Upper lobe of right lung (tissue), 1 donor: Measurements from ENCODE around the gene PPP6C. TPM values are rescaled to one million over a fixed set of nuclear protein-coding genes. Genes with fewer than 3 reads are reported as not detected.
A peak's percentile ranks its signal among the peaks of the same experiment; 100 is the strongest.
"Not testable (repeated sequence)": the region's sequence is repeated elsewhere in the genome, so short reads cannot be mapped to it uniquely, and the experiment has no call there.

Source experiments
- ATAC-seq: fragments of 200-7000 bp; cut with Tn5 transposase; one replicate; pipeline ENCODE4 v1.9.1; 2020; ENCODE audit warnings: mild to moderate bottlenecking, moderate library complexity
- DNase-seq: peaks from one replicate; pipeline ENCODE4 v3.0.0-alpha.2; 2020
- H3K27ac ChIP-seq: fragments of 200-600 bp; one replicate; pipeline ENCODE4 v1.8.0; 2022
- H3K27me3 ChIP-seq: fragments of 200-600 bp; one replicate; pipeline ENCODE4 v1.8.0; 2022; ENCODE audit warnings: mild to moderate bottlenecking
- H3K36me3 ChIP-seq: fragments of 200-600 bp; one replicate; pipeline ENCODE4 v1.8.0; 2022
- H3K4me1 ChIP-seq: fragments of 200-600 bp; one replicate; pipeline ENCODE4 v1.8.0; 2022
- H3K4me3 ChIP-seq: fragments of 200-600 bp; one replicate; pipeline ENCODE4 v1.8.0; 2022; ENCODE audit warnings: mild to moderate bottlenecking
- H3K9me3 ChIP-seq: fragments of 200-600 bp; one replicate; pipeline ENCODE4 v1.8.0; 2022
- intact Hi-C: fragments of 100-400 bp; cut with DNase I; formaldehyde crosslinking; loops from one replicate; pipeline ENCODE4 v1.11.0; 2022
- total RNA-seq: library from RNA; stranded (reverse); fragmentation: NEBNext Ultra II Directional; extraction: Animal tissue kit (Norgen Biotek cat#: 25700); gene quantifications from one replicate; pipeline ENCODE4 v1.2.1, GENCODE V29; 2021
- TF ChIP-seq, protein P1 (sequence below): fragments of 200-600 bp; IDR thresholded peaks from one replicate; pipeline ENCODE4 v1.8.0; 2022; ENCODE audit warnings: antibody characterized with exemption
- donor health status: DM: no; HTN: yes; CAD: no; lungs with severe emphysema.

Gene PPP6C
- total RNA-seq, 1 donor from 2014 or later: 42.2 TPM

DNA sequence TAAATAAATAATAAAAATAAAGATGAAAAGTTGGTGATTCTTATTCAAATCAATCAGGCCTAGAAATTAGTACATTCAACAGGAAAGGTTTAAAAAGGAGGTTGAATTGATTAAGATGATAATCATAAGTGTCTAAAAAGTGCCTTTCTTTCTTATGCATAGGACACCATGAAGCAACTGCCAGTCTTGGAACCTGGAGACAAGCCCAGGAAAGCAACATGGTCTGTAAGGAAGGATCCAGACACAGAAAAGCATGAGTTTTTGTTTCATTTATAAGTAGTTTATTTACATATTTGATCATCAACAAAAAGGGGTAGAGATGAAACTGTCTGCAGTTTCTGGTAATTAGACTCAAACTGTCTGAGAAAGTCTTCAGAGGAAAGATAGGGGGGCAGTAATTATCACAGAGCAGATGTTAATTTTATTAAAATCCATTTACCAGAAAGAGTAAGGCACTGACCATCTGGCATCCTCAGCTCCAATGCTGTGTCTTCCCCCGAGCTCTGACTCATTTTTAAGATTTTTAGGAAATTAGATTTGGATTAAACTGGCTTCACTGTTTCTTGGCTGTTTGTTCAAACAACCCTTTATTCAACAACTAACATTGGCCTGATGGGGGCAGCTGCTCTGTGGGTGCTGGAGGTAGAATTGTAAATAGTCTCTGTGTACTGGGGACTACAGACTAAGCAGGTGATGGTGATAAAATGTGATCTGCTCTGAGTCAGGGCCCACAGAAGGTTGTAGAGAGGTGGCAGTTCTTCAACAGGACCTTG is 13.4 kb upstream of the PPP6C start:
- TF ChIP-seq, protein P1, sequence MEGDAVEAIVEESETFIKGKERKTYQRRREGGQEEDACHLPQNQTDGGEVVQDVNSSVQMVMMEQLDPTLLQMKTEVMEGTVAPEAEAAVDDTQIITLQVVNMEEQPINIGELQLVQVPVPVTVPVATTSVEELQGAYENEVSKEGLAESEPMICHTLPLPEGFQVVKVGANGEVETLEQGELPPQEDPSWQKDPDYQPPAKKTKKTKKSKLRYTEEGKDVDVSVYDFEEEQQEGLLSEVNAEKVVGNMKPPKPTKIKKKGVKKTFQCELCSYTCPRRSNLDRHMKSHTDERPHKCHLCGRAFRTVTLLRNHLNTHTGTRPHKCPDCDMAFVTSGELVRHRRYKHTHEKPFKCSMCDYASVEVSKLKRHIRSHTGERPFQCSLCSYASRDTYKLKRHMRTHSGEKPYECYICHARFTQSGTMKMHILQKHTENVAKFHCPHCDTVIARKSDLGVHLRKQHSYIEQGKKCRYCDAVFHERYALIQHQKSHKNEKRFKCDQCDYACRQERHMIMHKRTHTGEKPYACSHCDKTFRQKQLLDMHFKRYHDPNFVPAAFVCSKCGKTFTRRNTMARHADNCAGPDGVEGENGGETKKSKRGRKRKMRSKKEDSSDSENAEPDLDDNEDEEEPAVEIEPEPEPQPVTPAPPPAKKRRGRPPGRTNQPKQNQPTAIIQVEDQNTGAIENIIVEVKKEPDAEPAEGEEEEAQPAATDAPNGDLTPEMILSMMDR: no peak

DNA sequence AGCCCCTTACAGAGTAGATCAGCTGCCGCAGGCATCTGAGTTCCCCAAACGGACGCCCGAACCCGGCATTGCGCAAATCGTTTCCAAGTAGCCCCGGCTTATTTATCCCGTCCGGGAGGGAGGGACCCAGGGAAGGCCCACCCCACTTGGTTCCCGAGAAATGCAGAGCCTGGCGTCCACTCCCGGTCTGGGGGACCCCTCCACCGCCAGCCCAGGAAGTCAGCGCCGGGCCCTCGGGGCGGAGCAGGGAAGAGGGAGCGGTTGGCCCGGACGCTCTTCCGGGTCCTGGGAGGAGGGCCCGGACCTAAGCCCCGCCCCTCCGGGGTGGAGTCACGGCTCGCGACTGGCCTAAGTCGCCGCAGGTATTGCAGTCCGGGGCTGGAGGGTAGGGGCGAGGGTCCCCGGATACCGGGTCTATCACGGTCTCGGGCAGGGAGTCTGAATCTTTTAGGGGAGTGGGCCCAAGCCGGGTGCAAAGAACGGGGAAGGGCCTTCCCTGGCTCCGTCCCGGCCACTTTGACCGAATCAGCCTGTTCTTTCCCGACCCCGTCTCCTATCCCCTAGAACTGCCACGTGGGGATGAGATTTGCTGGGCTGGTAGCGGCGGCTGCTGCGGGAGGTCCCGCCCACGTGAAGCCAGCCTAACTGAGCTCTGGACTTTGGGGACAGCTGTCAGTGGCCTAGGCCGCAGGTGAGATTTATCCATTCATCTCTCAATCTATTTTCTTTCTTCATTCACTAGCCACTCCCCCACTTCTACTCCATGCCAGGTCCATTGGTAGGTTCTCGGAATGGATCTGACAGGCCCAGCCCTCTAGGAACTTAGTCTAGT is 10.8 kb upstream of the PPP6C start, which contains the start of gene RABEPK:
Gene RABEPK, plus strand, starts transcription at position 327 of the 832 bp plus-strand sequence. CDS start 2,472 bp downstream, outside the sequence.
- H3K9me3 ChIP-seq: no peaks in the 10 kb centered on the region
- H3K4me1 ChIP-seq: peaks cover 11% of the 10 kb centered on the region
- H3K27ac ChIP-seq: peak within 1 kb of the TSS; percentile 90
- H3K27me3 ChIP-seq: no peaks in the 10 kb centered on the region
- TF ChIP-seq, protein P1: no peak
- ATAC-seq (peak; percentile 99), DNase-seq (peak; percentile 98)
- H3K36me3 ChIP-seq: peaks cover 10% of the 10 kb centered on the region
- H3K4me3 ChIP-seq: peak within 1 kb of the TSS; percentile 73
- intact Hi-C loops: no loop called here

More for the DNA sequence above, 13.4 kb upstream of the PPP6C start:
- Histone ChIP-seq H3K27me3 (no peaks in the 10 kb centered on the region), H3K9me3 (no peaks in the 10 kb centered on the region), H3K36me3 (peaks cover 36% of the 10 kb centered on the region), H3K4me3 (no peak overlapping the region), H3K4me1 (peaks cover 11% of the 10 kb centered on the region), H3K27ac (no peak overlapping the region)
- DNase-seq: no peak
- intact Hi-C loops: no loop called here
- no peak for ATAC-seq

DNA sequence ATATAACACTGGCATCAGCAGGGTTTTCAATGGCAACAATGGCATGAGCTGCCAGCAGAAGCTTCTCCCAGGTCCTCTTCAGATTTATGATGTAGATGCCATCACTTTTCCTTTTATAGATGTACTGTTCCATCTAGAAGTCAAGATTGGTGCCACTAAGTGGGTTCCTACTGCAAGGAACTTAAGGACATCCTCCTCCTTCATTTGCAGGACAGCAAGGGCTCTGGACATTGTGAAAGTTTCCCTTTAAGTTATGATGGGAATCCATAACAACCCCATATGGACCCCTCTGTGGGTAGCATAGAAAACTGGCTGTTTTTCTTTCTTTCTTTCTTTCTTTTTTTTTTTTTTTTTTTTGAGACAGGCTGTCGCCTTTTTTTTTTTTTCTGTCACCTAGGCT is 6.0 kb upstream of the PPP6C start:
- ATAC-seq, H3K27ac ChIP-seq, H3K27me3 ChIP-seq, H3K4me3 ChIP-seq, DNase-seq, H3K9me3 ChIP-seq, H3K36me3 ChIP-seq, intact Hi-C loops: not testable (repeated sequence)
- peaks cover 12% of the 10 kb centered on the region for H3K4me1 ChIP-seq

DNA sequence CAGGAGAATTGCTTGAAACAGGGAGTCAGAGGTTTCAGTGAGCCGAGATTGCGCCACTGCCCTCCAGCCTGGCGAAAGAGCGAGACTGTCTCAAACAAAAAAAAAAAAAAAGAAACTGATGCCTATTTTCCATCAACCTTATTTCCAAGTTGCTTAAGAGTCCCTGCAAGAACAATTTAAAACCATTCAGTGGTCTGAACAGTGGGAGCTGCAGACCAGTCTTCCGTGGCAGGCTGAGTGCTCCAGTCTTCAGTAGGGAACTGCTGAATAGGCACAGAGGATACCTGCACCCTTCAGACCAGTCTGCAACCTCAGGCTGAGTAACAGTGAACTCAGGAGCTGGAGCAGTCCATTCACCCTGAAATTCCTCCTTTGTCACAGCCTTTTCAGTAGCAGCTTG is 4.9 kb upstream of the PPP6C start:
- H3K4me3 ChIP-seq, H3K36me3 ChIP-seq, H3K27ac ChIP-seq, H3K9me3 ChIP-seq, DNase-seq, intact Hi-C loops, H3K27me3 ChIP-seq, ATAC-seq: not testable (repeated sequence)
- peaks cover 13% of the 10 kb centered on the region for H3K4me1 ChIP-seq

DNA sequence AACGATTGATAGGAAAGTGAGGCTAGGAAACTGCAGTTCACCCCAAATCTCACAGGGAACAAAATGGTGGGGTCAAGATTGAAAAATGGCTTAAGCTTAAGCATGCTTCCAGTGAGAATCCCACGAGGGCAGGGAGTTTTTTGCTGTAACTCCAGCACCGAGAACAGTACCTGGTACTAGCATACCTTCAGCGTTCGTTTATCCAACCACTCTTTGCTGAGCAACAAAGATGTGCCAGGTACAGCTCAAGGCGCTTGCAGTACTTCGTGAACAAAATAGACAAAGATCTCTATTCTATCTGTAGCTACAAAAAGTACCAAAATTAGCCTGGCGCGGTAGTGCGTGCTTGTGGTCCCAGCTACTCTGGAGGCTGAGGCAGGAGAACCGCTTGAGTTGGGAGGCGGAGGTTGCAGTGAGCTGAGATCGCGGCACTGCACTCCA is 778 bp upstream of the PPP6C start:
- intact Hi-C loops: no loop called here
- Histone ChIP-seq H3K27ac (peak overlapping the region; percentile 96), H3K36me3 (no peaks in the 10 kb centered on the region), H3K27me3 (no peaks in the 10 kb centered on the region), H3K4me3 (peak overlapping the region; percentile 95), H3K9me3 (no peaks in the 10 kb centered on the region), H3K4me1 (peaks cover 35% of the 10 kb centered on the region)
- no peak for DNase-seq
- TF ChIP-seq, protein P1: no peak
- no peak for ATAC-seq

DNA sequence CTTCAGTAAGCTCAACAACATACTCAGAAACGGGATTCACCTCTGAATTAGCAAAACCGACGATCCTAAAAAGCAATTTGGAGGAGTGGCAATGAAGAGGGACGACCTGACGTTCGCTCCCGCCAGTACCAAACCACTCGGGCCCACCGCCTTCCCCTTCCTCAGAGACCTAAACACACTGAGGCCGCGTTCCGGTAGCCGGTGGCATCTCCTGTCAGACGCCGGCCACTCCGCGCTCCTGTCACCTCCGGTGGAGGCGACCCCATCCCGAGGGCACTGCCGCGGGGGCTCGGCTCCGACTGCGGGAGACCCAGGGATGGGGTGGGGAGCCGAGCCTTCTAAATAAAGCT is 617 bp downstream of the PPP6C start:
- Histone ChIP-seq H3K4me3 (peak overlapping the region; percentile 95), H3K36me3 (peaks cover 2% of the 10 kb centered on the region), H3K27ac (peak overlapping the region; percentile 96), H3K4me1 (peaks cover 37% of the 10 kb centered on the region), H3K9me3 (no peaks in the 10 kb centered on the region), H3K27me3 (no peaks in the 10 kb centered on the region)
- TF ChIP-seq, protein P1: no peak
- peak; percentile 76 for DNase-seq
- peak; percentile 22 for ATAC-seq
- intact Hi-C loops: no loop called here
